Measurements from ENCODE around the gene MOCS2. TPM values are rescaled to one million over a fixed set of nuclear protein-coding genes. Genes with fewer than 3 reads are reported as not detected.

Gene MOCS2
- 10 to 100 TPM; 37.8 to 47.6 (median 42.6) TPM for total RNA-seq

GRCh38 chr5:53109443-53110127 lies at the start of gene MOCS2:
TSS of gene MOCS2 (minus strand) at chr5:53109757. CDS start at chr5:53107174, 2,583 bp downstream.
- Histone ChIP-seq H3K27ac (peak within 1 kb of the TSS; percentile 79 to 91 (median 86)), H3K36me3 (peaks cover 0 to 22% (median 0%) of the 10 kb centered on the region in 3 donors), H3K4me1 (peaks cover 0 to 36% (median 6%) of the 10 kb centered on the region in 4 donors), H3K9me3 (no peaks in the 10 kb centered on the region), H3K4me3 (peak within 1 kb of the TSS; percentile 70 to 89 (median 76)), H3K27me3 (no peaks in the 10 kb centered on the region)
- peak; percentile 74 to 80 for DNase-seq (ENCODE audit: low spot score in 2 of 2)
- 1% methylated on average over 46 to 49 of the region's 54 CpGs for WGBS, 2 donors
- TF ChIP-seq EP300 (IDR thresholded peaks at IDR 0.05) (peak; percentile 71 to 94), POLR2A (IDR thresholded peaks at IDR 0.05) (peak; percentile 74 to 86), CTCF (IDR thresholded peaks at IDR 0.05) (no peak)

- Histone ChIP-seq H3K36me3 (no peaks in the 10 kb centered on the region), H3K4me1 (no peaks in the 10 kb centered on the region), H3K9me3 (no peaks in the 10 kb centered on the region), H3K27me3 (no peaks in the 10 kb centered on the region), H3K4me3 (no peak overlapping the region), H3K27ac (no peak overlapping the region)
- 74 to 81% methylated on average over 3 of the region's 3 CpGs for WGBS, 2 donors
- TF ChIP-seq CTCF (IDR thresholded peaks at IDR 0.05) = no peak
- no peak for TF ChIP-seq EP300 (IDR thresholded peaks at IDR 0.05)
- no peak for TF ChIP-seq POLR2A (IDR thresholded peaks at IDR 0.05)
- peak in 1 of 2 donors; percentile 33 for DNase-seq (ENCODE audit: low spot score in 2 of 2)
Observed at GRCh38 chr5:53151713-53152458, 42.3 kb upstream of the MOCS2 start.

GRCh38 chr5:53133020-53133419 lies 23.5 kb upstream of the MOCS2 start:
- 89 to 94% methylated on average over 1 of the region's 1 CpG for WGBS, 2 donors
- Histone ChIP-seq H3K36me3 (no peaks in the 10 kb centered on the region), H3K27me3 (no peaks in the 10 kb centered on the region), H3K9me3 (no peaks in the 10 kb centered on the region), H3K4me3 (no peak overlapping the region), H3K4me1 (no peaks in the 10 kb centered on the region), H3K27ac (no peak overlapping the region)
- TF ChIP-seq CTCF (IDR thresholded peaks at IDR 0.05) (no peak), POLR2A (IDR thresholded peaks at IDR 0.05) (no peak), EP300 (IDR thresholded peaks at IDR 0.05) (no peak)
- DNase-seq (ENCODE audit: low spot score in 2 of 2) = no peak

GRCh38 chr5:53130266-53130665 lies 20.7 kb upstream of the MOCS2 start:
- no peaks in the 10 kb centered on the region for H3K9me3 ChIP-seq
- WGBS, 2 donors = 20 to 21% methylated on average over 2 of the region's 2 CpGs
- no peaks in the 10 kb centered on the region for H3K4me1 ChIP-seq
- no peaks in the 10 kb centered on the region for H3K27me3 ChIP-seq
- no peaks in the 10 kb centered on the region for H3K36me3 ChIP-seq
- DNase-seq (ENCODE audit: low spot score in 2 of 2) = no peak
- no peak overlapping the region for H3K4me3 ChIP-seq
- TF ChIP-seq POLR2A (IDR thresholded peaks at IDR 0.05) (no peak), EP300 (IDR thresholded peaks at IDR 0.05) (no peak), CTCF (IDR thresholded peaks at IDR 0.05) (no peak)
- H3K27ac ChIP-seq = no peak overlapping the region

GRCh38 chr5:53128481-53128880 lies 18.9 kb upstream of the MOCS2 start:
- Histone ChIP-seq H3K4me3 (no peak overlapping the region), H3K9me3 (no peaks in the 10 kb centered on the region), H3K27me3 (no peaks in the 10 kb centered on the region), H3K4me1 (no peaks in the 10 kb centered on the region), H3K27ac (no peak overlapping the region), H3K36me3 (no peaks in the 10 kb centered on the region)
- TF ChIP-seq POLR2A (IDR thresholded peaks at IDR 0.05) = no peak
- no peak for TF ChIP-seq EP300 (IDR thresholded peaks at IDR 0.05)
- TF ChIP-seq CTCF (IDR thresholded peaks at IDR 0.05) = no peak
- no peak for DNase-seq (ENCODE audit: low spot score in 2 of 2)
- WGBS, 2 donors = 91 to 92% methylated on average over 1 of the region's 1 CpG

Data from tibial nerve (tissue), 4 donors.